ENCODE results near the gene RAD51B.

RAD51B gene

GRCh38 chr14:68282479-68283377, 463.1 kb downstream of the RAD51B start:
- H3K4me3 ChIP-seq (replicated peaks; ENCODE audit: low read depth, low read length), result no peak overlapping the region; the same call in 1 of the 2 replicates
- no peaks in the 10 kb centered on the region for H3K27me3 ChIP-seq (replicated peaks; ENCODE audit: control insufficient read depth, insufficient read depth, low read length)
- DNase-seq (ENCODE audit: extremely low read depth, insufficient read length), result peak; percentile 67
- no peaks in the 10 kb centered on the region for H3K36me3 ChIP-seq (ENCODE audit: control insufficient read depth, insufficient read depth, low read length)
- TF ChIP-seq CTCF (IDR thresholded peaks at IDR 0.05; ENCODE audit: insufficient read depth, low read length, poor library complexity, severe bottlenecking), result no peak

- no peaks in the 10 kb centered on the region for H3K36me3 ChIP-seq (ENCODE audit: control insufficient read depth, insufficient read depth, low read length)
Measured at GRCh38 chr14:68283378-68284123, 464.0 kb downstream of the RAD51B start.

GRCh38 chr14:68284333-68284732, 464.8 kb downstream of the RAD51B start:
- H3K4me3 ChIP-seq (replicated peaks; ENCODE audit: low read depth, low read length), result no peak overlapping the region

More at GRCh38 chr14:68283378-68284123, 464.0 kb downstream of the RAD51B start:
- Histone ChIP-seq H3K4me3 (replicated peaks; ENCODE audit: low read depth, low read length) (no peak overlapping the region; the same call in 1 of the 2 replicates), H3K27me3 (replicated peaks; ENCODE audit: control insufficient read depth, insufficient read depth, low read length) (no peaks in the 10 kb centered on the region)
- TF ChIP-seq CTCF (IDR thresholded peaks at IDR 0.05; ENCODE audit: insufficient read depth, low read length, poor library complexity, severe bottlenecking), result no peak
- DNase-seq (ENCODE audit: extremely low read depth, insufficient read length), result peak; percentile 85

GRCh38 chr14:68284834-68285233, 465.3 kb downstream of the RAD51B start:
- no peak for TF ChIP-seq CTCF (IDR thresholded peaks at IDR 0.05; ENCODE audit: insufficient read depth, low read length, poor library complexity, severe bottlenecking)
- peak; percentile 69 for DNase-seq (ENCODE audit: extremely low read depth, insufficient read length)
- H3K4me3 ChIP-seq (replicated peaks; ENCODE audit: low read depth, low read length), result no peak overlapping the region
- H3K27me3 ChIP-seq (replicated peaks; ENCODE audit: control insufficient read depth, insufficient read depth, low read length), result no peaks in the 10 kb centered on the region
- H3K36me3 ChIP-seq (ENCODE audit: control insufficient read depth, insufficient read depth, low read length), result no peaks in the 10 kb centered on the region

More at GRCh38 chr14:68284333-68284732, 464.8 kb downstream of the RAD51B start:
- DNase-seq (ENCODE audit: extremely low read depth, insufficient read length), result no peak
- no peak for TF ChIP-seq CTCF (IDR thresholded peaks at IDR 0.05; ENCODE audit: insufficient read depth, low read length, poor library complexity, severe bottlenecking)
- Histone ChIP-seq H3K27me3 (replicated peaks; ENCODE audit: control insufficient read depth, insufficient read depth, low read length) (no peaks in the 10 kb centered on the region), H3K36me3 (ENCODE audit: control insufficient read depth, insufficient read depth, low read length) (no peaks in the 10 kb centered on the region)

- DNase-seq (ENCODE audit: extremely low read depth, insufficient read length), result peak; percentile 71
- no peaks in the 10 kb centered on the region for H3K27me3 ChIP-seq (replicated peaks; ENCODE audit: control insufficient read depth, insufficient read depth, low read length)
- no peak overlapping the region for H3K4me3 ChIP-seq (replicated peaks; ENCODE audit: low read depth, low read length)
- TF ChIP-seq CTCF (IDR thresholded peaks at IDR 0.05; ENCODE audit: insufficient read depth, low read length, poor library complexity, severe bottlenecking), result no peak
- no peaks in the 10 kb centered on the region for H3K36me3 ChIP-seq (ENCODE audit: control insufficient read depth, insufficient read depth, low read length)
Measured at GRCh38 chr14:68285421-68286179, 466.0 kb downstream of the RAD51B start.
